GM23338 (cell line): ENCODE data around the gene SCFD2. TPM values are rescaled to one million over a fixed set of nuclear protein-coding genes. Genes with fewer than 3 reads are reported as not detected.

Experiments
- ATAC-seq: fragments of 200-7000 bp; cut with Tn5 transposase; 3 replicates; pipeline ENCODE4 v1.9.1; 2020
- DNase-seq: peaks from one replicate; pipeline ENCODE4 v3.0.0-alpha.2; 2015; ENCODE audit warnings: low spot score
- H2AFZ ChIP-seq: fragments of 200-600 bp; sonication (generic); 2 replicates; pipeline ENCODE4 v1.8.0; 2016; ENCODE audit warnings: antibody characterized with exemption, mild to moderate bottlenecking, moderate library complexity
- H3F3A ChIP-seq: fragments of 200-600 bp; sonication (generic); replicated peaks from 2 replicates; pipeline ENCODE4 v1.8.0; 2017; ENCODE audit warnings: antibody characterized with exemption, mixed run types, low read depth
- H3K27ac ChIP-seq: fragments of 200-600 bp; sonication (generic); 2 replicates; pipeline ENCODE4 v1.6.1; 2016; ENCODE audit warnings: low read depth
- H3K27me3 ChIP-seq: fragments of 200-600 bp; sonication (generic); 2 replicates; pipeline ENCODE4 v1.8.0; 2016; ENCODE audit warnings: mild to moderate bottlenecking, mixed run types, moderate library complexity; ENCODE audit not compliant: insufficient read depth
- H3K36me3 ChIP-seq: fragments of 200-600 bp; sonication (generic); 2 replicates; pipeline ENCODE4 v1.8.0; 2016; ENCODE audit warnings: mild to moderate bottlenecking; ENCODE audit not compliant: insufficient read depth
- H3K4me1 ChIP-seq: fragments of 200-600 bp; sonication (generic); 2 replicates; pipeline ENCODE4 v1.8.0; 2016; ENCODE audit warnings: mild to moderate bottlenecking, moderate library complexity; ENCODE audit not compliant: insufficient read depth
- H3K4me2 ChIP-seq: fragments of 200-600 bp; sonication (generic); 2 replicates; pipeline ENCODE4 v1.7.1; 2017; ENCODE audit warnings: mixed run types
- H3K4me3 ChIP-seq: fragments of 200-600 bp; sonication (generic); 2 replicates; pipeline ENCODE4 v1.6.1; 2016; ENCODE audit warnings: mixed run types
- H3K79me2 ChIP-seq: fragments of 200-600 bp; sonication (generic); replicated peaks from 2 replicates; pipeline ENCODE4 v1.8.0; 2017; ENCODE audit warnings: mild to moderate bottlenecking; ENCODE audit not compliant: insufficient read depth
- H3K9me2 ChIP-seq: fragments of 200-600 bp; sonication (generic); 2 replicates; pipeline ENCODE4 v1.8.0; 2017; ENCODE audit not compliant: insufficient read depth
- H4K20me1 ChIP-seq: fragments of 200-600 bp; sonication (generic); replicated peaks from 2 replicates; pipeline ENCODE4 v1.8.0; 2017; ENCODE audit warnings: mild to moderate bottlenecking; ENCODE audit not compliant: insufficient read depth
- H3K27ac Mint-ChIP-seq: 2 replicates; pipeline ENCODE4 v1.8.0; 2020; ENCODE audit warnings: inconsistent platforms, mild to moderate bottlenecking, moderate library complexity, mixed read lengths
- H3K27me3 Mint-ChIP-seq: 3 replicates; pipeline ENCODE4 v1.8.0; 2022; ENCODE audit warnings: low read depth, mild to moderate bottlenecking, moderate library complexity, mixed read lengths, inconsistent platforms; ENCODE audit not compliant: insufficient read depth, poor library complexity
- H3K36me3 Mint-ChIP-seq: 3 replicates; pipeline ENCODE4 v1.8.0; 2021; ENCODE audit warnings: low read depth, mild to moderate bottlenecking, inconsistent platforms, moderate library complexity, mixed read lengths
- H3K4me1 Mint-ChIP-seq: 3 replicates; pipeline ENCODE4 v1.8.0; 2020; ENCODE audit warnings: mild to moderate bottlenecking, inconsistent platforms, mixed read lengths
- H3K4me3 Mint-ChIP-seq: 3 replicates; pipeline ENCODE4 v1.8.0; 2021; ENCODE audit warnings: moderate library complexity, mild to moderate bottlenecking, inconsistent platforms, mixed read lengths
- H3K9me3 Mint-ChIP-seq: 3 replicates; pipeline ENCODE4 v1.8.0; 2020; ENCODE audit warnings: moderate library complexity, mild to moderate bottlenecking, inconsistent platforms, mixed read lengths
- CREB1 ChIP-seq: fragments of 250-450 bp; sonication (Bioruptor Pico); IDR thresholded peaks from 2 replicates; pipeline ENCODE4 v1.5.0; 2020; ENCODE audit warnings: low read depth, mild to moderate bottlenecking, moderate library complexity
- EZH2 ChIP-seq: fragments of 200-600 bp; sonication (generic); IDR thresholded peaks from one replicate; pipeline ENCODE4 v1.8.0; 2017; ENCODE audit warnings: antibody characterized with exemption, mild to moderate bottlenecking, low read depth; ENCODE audit not compliant: unreplicated experiment
- EZH2phosphoT487 ChIP-seq: fragments of 200-600 bp; sonication (generic); IDR thresholded peaks from one replicate; pipeline ENCODE4 v1.8.1; 2018; ENCODE audit warnings: antibody characterized with exemption; ENCODE audit not compliant: unreplicated experiment
- JUNB ChIP-seq: IDR thresholded peaks from one replicate; pipeline ENCODE4 v1.6.1; 2016; ENCODE audit warnings: antibody characterized with exemption; ENCODE audit not compliant: unreplicated experiment
- NANOG ChIP-seq: IDR thresholded peaks from 2 replicates; pipeline ENCODE4 v1.6.1; 2016; ENCODE audit warnings: antibody characterized with exemption, borderline replicate concordance
- STAT1 ChIP-seq: IDR thresholded peaks from one replicate; pipeline ENCODE4 v1.6.1; 2016; ENCODE audit warnings: antibody characterized with exemption; ENCODE audit not compliant: unreplicated experiment
- ZNF114 ChIP-seq: fragments of 250-450 bp; sonication (Bioruptor Pico); IDR thresholded peaks from 2 replicates; pipeline ENCODE4 v1.5.0; 2020; ENCODE audit warnings: mild to moderate bottlenecking, moderate library complexity
- ZNF331 ChIP-seq: fragments of 250-450 bp; sonication (Bioruptor Pico); IDR thresholded peaks from 2 replicates; pipeline ENCODE4 v1.5.0; 2020; ENCODE audit warnings: low read depth, mild to moderate bottlenecking, moderate library complexity
- polyA plus RNA-seq: library from polyadenylated mRNA; unstranded; fragments of >200 nt; fragmentation: Nextera tagmentation; extraction: Ambion mirVana; gene quantifications from 2 replicates; pipeline ENCODE4 v1.2.1, GENCODE V29; 2016
- total RNA-seq: library from RNA; depleted of rRNA; stranded (reverse); fragments of >200 nt; shearing (Covaris generic); gene quantifications from 2 replicates; pipeline ENCODE4 v1.2.3, GENCODE V29; 2014
- TF ChIP-seq, protein P1 (sequence below): IDR thresholded peaks from one replicate; pipeline ENCODE4 v1.6.1; 2018; ENCODE audit warnings: antibody characterized with exemption; ENCODE audit not compliant: unreplicated experiment
- TF ChIP-seq, protein P2 (sequence below), 2 experiments: fragments of 200-600 bp in 1 of 2; sonication (generic) in 1 of 2; conservative IDR thresholded peaks; 2 replicates each; pipeline versions ENCODE4 v1.5.1 to v1.6.1; 2016 to 2017; ENCODE audit warnings: antibody characterized with exemption in 2 of 2, low read depth in 2 of 2, mild to moderate bottlenecking in 2 of 2, moderate library complexity in 1 of 2
- TF ChIP-seq, protein P3 (sequence below): fragments of 250-450 bp; sonication (Bioruptor Pico); IDR thresholded peaks from 2 replicates; pipeline ENCODE4 v1.5.0; 2020; ENCODE audit warnings: mild to moderate bottlenecking, moderate library complexity

SCFD2 gene
- total and polyA plus RNA-seq, 2 experiments from 2014 or later: 5.7 to 17.5 TPM

DNA sequence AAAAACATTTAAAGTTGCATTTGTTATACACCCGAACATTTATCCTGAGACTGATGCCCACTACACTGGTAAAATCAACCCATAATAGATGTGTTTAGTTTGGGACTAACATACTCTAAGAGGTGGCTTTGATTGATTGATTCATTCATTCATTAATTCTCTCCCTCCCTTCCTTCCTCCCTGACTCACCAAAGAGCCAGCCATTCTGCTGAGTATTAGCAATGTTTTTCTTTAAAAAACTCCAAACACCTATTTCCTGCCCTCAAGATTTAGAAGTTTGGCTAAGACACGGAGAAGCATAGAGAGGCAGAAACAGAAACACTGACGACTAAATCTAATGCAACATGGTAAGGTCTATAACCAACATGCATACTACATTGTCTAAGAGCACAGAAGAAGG is 414.8 kb downstream of the SCFD2 start (continued):
- TF ChIP-seq, protein P1, sequence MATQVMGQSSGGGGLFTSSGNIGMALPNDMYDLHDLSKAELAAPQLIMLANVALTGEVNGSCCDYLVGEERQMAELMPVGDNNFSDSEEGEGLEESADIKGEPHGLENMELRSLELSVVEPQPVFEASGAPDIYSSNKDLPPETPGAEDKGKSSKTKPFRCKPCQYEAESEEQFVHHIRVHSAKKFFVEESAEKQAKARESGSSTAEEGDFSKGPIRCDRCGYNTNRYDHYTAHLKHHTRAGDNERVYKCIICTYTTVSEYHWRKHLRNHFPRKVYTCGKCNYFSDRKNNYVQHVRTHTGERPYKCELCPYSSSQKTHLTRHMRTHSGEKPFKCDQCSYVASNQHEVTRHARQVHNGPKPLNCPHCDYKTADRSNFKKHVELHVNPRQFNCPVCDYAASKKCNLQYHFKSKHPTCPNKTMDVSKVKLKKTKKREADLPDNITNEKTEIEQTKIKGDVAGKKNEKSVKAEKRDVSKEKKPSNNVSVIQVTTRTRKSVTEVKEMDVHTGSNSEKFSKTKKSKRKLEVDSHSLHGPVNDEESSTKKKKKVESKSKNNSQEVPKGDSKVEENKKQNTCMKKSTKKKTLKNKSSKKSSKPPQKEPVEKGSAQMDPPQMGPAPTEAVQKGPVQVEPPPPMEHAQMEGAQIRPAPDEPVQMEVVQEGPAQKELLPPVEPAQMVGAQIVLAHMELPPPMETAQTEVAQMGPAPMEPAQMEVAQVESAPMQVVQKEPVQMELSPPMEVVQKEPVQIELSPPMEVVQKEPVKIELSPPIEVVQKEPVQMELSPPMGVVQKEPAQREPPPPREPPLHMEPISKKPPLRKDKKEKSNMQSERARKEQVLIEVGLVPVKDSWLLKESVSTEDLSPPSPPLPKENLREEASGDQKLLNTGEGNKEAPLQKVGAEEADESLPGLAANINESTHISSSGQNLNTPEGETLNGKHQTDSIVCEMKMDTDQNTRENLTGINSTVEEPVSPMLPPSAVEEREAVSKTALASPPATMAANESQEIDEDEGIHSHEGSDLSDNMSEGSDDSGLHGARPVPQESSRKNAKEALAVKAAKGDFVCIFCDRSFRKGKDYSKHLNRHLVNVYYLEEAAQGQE: no peak
- TF ChIP-seq EZH2phosphoT487 (no peak), CREB1 (no peak), STAT1 (no peak), JUNB (no peak), ZNF331 (CRISPR knock-in tag) (no peak), ZNF114 (CRISPR knock-in tag) (no peak), EZH2 (no peak), NANOG (no peak)
- TF ChIP-seq, protein P2, sequence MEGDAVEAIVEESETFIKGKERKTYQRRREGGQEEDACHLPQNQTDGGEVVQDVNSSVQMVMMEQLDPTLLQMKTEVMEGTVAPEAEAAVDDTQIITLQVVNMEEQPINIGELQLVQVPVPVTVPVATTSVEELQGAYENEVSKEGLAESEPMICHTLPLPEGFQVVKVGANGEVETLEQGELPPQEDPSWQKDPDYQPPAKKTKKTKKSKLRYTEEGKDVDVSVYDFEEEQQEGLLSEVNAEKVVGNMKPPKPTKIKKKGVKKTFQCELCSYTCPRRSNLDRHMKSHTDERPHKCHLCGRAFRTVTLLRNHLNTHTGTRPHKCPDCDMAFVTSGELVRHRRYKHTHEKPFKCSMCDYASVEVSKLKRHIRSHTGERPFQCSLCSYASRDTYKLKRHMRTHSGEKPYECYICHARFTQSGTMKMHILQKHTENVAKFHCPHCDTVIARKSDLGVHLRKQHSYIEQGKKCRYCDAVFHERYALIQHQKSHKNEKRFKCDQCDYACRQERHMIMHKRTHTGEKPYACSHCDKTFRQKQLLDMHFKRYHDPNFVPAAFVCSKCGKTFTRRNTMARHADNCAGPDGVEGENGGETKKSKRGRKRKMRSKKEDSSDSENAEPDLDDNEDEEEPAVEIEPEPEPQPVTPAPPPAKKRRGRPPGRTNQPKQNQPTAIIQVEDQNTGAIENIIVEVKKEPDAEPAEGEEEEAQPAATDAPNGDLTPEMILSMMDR (conservative IDR thresholded peaks at IDR 0.05; ENCODE audit: low read depth in 2 of 2): no peak

DNA sequence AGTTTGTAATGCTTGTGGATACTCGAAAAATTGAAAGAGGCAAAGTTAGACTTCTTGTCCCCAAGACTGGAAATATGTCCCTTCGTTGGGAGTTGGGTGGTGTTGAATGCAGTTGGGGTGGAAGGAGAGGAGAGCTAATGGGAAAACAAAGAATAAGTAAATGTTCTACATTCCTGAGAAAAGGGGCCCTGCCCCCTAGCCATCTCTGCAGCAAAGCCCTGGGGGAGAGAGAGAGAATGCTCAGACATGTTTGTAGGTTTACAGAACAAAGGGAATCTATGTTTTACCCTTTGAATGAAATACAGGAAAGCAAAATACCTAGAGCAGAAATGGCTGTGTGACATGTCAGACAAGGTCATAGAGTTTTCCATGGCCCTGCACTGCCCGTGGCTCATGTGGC is 415.6 kb downstream of the SCFD2 start:
- ATAC-seq (peak; percentile 66), DNase-seq (peak; percentile 53)
- H3K36me3 ChIP-seq: no peaks in the 10 kb centered on the region
- Mint-ChIP-seq H3K27ac (peak overlapping the region; percentile 13; the same call in 1 of the 2 replicates), H3K9me3 (no peaks in the 10 kb centered on the region), H3K27me3 (peaks cover 10% of the 10 kb centered on the region), H3K36me3 (no peaks in the 10 kb centered on the region), H3K4me1 (peaks cover 12% of the 10 kb centered on the region), H3K4me3 (no peak overlapping the region)
- H3K27me3 ChIP-seq: no peaks in the 10 kb centered on the region
- H3K4me2 ChIP-seq: no peak overlapping the region
- no peaks in the 10 kb centered on the region for H4K20me1 ChIP-seq
- H3K9me2 ChIP-seq: peaks cover 9% of the 10 kb centered on the region
- H3K79me2 ChIP-seq: no peaks in the 10 kb centered on the region
- TF ChIP-seq CREB1: no peak
- TF ChIP-seq, protein P3, sequence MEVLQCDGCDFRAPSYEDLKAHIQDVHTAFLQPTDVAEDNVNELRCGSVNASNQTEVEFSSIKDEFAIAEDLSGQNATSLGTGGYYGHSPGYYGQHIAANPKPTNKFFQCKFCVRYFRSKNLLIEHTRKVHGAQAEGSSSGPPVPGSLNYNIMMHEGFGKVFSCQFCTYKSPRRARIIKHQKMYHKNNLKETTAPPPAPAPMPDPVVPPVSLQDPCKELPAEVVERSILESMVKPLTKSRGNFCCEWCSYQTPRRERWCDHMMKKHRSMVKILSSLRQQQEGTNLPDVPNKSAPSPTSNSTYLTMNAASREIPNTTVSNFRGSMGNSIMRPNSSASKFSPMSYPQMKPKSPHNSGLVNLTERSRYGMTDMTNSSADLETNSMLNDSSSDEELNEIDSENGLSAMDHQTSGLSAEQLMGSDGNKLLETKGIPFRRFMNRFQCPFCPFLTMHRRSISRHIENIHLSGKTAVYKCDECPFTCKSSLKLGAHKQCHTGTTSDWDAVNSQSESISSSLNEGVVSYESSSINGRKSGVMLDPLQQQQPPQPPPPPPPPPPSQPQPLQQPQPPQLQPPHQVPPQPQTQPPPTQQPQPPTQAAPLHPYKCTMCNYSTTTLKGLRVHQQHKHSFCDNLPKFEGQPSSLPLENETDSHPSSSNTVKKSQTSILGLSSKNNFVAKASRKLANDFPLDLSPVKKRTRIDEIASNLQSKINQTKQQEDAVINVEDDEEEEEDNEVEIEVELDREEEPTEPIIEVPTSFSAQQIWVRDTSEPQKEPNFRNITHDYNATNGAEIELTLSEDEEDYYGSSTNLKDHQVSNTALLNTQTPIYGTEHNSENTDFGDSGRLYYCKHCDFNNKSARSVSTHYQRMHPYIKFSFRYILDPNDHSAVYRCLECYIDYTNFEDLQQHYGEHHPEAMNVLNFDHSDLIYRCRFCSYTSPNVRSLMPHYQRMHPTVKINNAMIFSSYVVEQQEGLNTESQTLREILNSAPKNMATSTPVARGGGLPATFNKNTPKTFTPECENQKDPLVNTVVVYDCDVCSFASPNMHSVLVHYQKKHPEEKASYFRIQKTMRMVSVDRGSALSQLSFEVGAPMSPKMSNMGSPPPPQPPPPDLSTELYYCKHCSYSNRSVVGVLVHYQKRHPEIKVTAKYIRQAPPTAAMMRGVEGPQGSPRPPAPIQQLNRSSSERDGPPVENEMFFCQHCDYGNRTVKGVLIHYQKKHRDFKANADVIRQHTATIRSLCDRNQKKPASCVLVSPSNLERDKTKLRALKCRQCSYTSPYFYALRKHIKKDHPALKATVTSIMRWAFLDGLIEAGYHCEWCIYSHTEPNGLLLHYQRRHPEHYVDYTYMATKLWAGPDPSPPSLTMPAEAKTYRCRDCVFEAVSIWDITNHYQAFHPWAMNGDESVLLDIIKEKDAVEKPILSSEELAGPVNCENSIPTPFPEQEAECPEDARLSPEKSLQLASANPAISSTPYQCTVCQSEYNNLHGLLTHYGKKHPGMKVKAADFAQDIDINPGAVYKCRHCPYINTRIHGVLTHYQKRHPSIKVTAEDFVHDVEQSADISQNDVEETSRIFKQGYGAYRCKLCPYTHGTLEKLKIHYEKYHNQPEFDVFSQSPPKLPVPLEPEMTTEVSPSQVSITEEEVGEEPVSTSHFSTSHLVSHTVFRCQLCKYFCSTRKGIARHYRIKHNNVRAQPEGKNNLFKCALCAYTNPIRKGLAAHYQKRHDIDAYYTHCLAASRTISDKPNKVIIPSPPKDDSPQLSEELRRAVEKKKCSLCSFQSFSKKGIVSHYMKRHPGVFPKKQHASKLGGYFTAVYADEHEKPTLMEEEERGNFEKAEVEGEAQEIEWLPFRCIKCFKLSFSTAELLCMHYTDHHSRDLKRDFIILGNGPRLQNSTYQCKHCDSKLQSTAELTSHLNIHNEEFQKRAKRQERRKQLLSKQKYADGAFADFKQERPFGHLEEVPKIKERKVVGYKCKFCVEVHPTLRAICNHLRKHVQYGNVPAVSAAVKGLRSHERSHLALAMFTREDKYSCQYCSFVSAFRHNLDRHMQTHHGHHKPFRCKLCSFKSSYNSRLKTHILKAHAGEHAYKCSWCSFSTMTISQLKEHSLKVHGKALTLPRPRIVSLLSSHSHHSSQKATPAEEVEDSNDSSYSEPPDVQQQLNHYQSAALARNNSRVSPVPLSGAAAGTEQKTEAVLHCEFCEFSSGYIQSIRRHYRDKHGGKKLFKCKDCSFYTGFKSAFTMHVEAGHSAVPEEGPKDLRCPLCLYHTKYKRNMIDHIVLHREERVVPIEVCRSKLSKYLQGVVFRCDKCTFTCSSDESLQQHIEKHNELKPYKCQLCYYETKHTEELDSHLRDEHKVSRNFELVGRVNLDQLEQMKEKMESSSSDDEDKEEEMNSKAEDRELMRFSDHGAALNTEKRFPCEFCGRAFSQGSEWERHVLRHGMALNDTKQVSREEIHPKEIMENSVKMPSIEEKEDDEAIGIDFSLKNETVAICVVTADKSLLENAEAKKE (CRISPR knock-in tag): peak; percentile 69; the same call in 1 of the 2 replicates
- no peak overlapping the region for H3K4me3 ChIP-seq
- no peak overlapping the region for H3K27ac ChIP-seq
- no peak overlapping the region for H2AFZ ChIP-seq
- H3K4me1 ChIP-seq: no peaks in the 10 kb centered on the region
- H3F3A ChIP-seq: no peaks in the 10 kb centered on the region
